Measurements from ENCODE around the gene CEP192.
A peak's percentile ranks its signal among the peaks of the same experiment; 100 is the strongest.

Gene CEP192

DNA sequence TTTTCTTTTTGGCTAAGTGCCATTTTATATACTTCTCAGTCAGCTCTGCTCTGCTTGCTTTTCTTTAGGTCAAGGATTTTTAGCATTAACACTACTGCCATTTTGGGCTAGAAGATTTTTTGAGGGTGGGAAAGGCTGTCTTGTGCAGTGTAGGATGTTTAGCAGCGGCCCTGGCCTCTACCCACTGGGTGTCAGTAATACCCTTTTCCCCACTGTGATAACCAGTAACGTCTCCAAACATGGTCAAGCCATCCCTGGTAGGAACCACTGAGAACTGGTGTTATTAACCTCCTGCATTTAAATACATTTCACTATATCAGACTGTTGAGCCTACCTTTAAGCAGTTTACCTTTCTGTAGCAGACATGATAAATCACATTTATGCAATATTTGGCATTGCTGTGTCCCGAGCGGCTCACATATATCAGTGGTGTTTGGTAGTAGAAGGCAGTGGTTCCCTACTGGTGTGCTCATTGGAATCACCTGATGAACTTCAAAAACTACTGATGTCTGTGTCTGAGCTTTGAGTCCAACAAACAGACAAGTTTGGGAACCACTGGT is 70.5 kb downstream of the CEP192 start:
- no peak overlapping the region for H3K4me3 ChIP-seq (replicated peaks; ENCODE audit: insufficient read depth, low read length)
- TF ChIP-seq POLR2AphosphoS5 (IDR thresholded peaks at IDR 0.05; ENCODE audit: low read depth) (no peak), SPI1 (IDR thresholded peaks at IDR 0.05; ENCODE audit: borderline replicate concordance, low read depth) (no peak), GABPA (IDR thresholded peaks at IDR 0.05; ENCODE audit: low read depth) (no peak)
- TF ChIP-seq, protein P1, sequence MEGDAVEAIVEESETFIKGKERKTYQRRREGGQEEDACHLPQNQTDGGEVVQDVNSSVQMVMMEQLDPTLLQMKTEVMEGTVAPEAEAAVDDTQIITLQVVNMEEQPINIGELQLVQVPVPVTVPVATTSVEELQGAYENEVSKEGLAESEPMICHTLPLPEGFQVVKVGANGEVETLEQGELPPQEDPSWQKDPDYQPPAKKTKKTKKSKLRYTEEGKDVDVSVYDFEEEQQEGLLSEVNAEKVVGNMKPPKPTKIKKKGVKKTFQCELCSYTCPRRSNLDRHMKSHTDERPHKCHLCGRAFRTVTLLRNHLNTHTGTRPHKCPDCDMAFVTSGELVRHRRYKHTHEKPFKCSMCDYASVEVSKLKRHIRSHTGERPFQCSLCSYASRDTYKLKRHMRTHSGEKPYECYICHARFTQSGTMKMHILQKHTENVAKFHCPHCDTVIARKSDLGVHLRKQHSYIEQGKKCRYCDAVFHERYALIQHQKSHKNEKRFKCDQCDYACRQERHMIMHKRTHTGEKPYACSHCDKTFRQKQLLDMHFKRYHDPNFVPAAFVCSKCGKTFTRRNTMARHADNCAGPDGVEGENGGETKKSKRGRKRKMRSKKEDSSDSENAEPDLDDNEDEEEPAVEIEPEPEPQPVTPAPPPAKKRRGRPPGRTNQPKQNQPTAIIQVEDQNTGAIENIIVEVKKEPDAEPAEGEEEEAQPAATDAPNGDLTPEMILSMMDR (IDR thresholded peaks at IDR 0.05; ENCODE audit: insufficient read depth, low read length) = no peak
- TF ChIP-seq, protein P2, sequence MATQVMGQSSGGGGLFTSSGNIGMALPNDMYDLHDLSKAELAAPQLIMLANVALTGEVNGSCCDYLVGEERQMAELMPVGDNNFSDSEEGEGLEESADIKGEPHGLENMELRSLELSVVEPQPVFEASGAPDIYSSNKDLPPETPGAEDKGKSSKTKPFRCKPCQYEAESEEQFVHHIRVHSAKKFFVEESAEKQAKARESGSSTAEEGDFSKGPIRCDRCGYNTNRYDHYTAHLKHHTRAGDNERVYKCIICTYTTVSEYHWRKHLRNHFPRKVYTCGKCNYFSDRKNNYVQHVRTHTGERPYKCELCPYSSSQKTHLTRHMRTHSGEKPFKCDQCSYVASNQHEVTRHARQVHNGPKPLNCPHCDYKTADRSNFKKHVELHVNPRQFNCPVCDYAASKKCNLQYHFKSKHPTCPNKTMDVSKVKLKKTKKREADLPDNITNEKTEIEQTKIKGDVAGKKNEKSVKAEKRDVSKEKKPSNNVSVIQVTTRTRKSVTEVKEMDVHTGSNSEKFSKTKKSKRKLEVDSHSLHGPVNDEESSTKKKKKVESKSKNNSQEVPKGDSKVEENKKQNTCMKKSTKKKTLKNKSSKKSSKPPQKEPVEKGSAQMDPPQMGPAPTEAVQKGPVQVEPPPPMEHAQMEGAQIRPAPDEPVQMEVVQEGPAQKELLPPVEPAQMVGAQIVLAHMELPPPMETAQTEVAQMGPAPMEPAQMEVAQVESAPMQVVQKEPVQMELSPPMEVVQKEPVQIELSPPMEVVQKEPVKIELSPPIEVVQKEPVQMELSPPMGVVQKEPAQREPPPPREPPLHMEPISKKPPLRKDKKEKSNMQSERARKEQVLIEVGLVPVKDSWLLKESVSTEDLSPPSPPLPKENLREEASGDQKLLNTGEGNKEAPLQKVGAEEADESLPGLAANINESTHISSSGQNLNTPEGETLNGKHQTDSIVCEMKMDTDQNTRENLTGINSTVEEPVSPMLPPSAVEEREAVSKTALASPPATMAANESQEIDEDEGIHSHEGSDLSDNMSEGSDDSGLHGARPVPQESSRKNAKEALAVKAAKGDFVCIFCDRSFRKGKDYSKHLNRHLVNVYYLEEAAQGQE (IDR thresholded peaks at IDR 0.05; ENCODE audit: insufficient replicate concordance, low read depth) = no peak
- no peak overlapping the region for H3K27ac ChIP-seq (replicated peaks)
- DNase-seq (ENCODE audit: low read depth in 1 of 2, low spot score in 1 of 2) = no peak
- no peaks in the 10 kb centered on the region for H3K27me3 ChIP-seq (ENCODE audit: insufficient read depth, poor library complexity, severe bottlenecking)

DNA sequence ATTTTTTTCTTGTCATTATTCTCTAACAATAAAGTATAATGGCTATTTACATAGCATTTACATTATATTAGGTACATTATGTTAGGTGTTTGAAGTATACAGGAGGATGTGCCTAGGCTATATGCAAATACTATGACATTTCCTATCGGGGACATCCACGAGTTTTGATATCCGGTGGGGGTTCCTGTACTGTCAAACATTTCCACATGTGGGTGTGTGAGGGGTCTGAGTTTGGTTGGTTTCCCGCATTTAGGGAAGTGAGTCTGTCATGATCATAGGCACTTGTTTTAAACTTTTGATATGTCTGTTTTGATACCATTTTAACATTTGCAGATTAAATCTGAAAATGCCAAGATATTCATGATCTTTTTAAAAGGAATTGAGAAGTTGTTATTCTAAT is 76.0 kb downstream of the CEP192 start:
- Histone ChIP-seq H3K27ac (replicated peaks) (no peak overlapping the region), H3K4me3 (replicated peaks; ENCODE audit: insufficient read depth, low read length) (no peak overlapping the region), H3K27me3 (ENCODE audit: insufficient read depth, poor library complexity, severe bottlenecking) (no peaks in the 10 kb centered on the region)
- peak in 1 of 2 experiments; percentile 24 for DNase-seq (ENCODE audit: low read depth in 1 of 2, low spot score in 1 of 2)
- peak; percentile 73 for TF ChIP-seq SPI1 (IDR thresholded peaks at IDR 0.05; ENCODE audit: borderline replicate concordance, low read depth)
- TF ChIP-seq, protein P1 (IDR thresholded peaks at IDR 0.05; ENCODE audit: insufficient read depth, low read length) = no peak

DNA sequence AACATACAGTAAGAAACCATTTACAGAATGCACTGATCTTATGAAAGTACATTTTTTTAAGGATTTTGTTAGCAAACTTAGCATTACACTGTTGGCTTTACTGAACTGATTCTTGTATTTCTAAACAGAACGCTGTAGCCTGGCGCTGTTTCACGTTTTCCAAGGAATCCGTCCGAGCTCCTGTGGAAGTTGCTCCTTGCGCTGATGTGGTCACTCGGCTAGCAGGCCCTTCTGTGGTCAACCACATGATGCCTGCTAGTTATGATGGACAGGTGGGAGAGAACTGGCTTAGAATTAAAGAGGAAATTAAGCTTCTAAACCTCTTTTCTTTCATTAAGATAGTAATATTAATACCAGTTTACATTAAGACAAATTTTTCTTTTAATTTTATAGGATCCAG is 76.8 kb downstream of the CEP192 start:
- Histone ChIP-seq H3K27me3 (ENCODE audit: insufficient read depth, poor library complexity, severe bottlenecking) (no peaks in the 10 kb centered on the region), H3K4me3 (replicated peaks; ENCODE audit: insufficient read depth, low read length) (no peak overlapping the region), H3K27ac (replicated peaks) (no peak overlapping the region)
- no peak for TF ChIP-seq GABPA (IDR thresholded peaks at IDR 0.05; ENCODE audit: low read depth)
- TF ChIP-seq, protein P2 (IDR thresholded peaks at IDR 0.05; ENCODE audit: insufficient replicate concordance, low read depth) = no peak
- TF ChIP-seq, protein P1 (IDR thresholded peaks at IDR 0.05; ENCODE audit: insufficient read depth, low read length) = no peak
- TF ChIP-seq POLR2AphosphoS5 (IDR thresholded peaks at IDR 0.05; ENCODE audit: low read depth) = no peak
- TF ChIP-seq SPI1 (IDR thresholded peaks at IDR 0.05; ENCODE audit: borderline replicate concordance, low read depth) = no peak
- no peak for DNase-seq (ENCODE audit: low read depth in 1 of 2, low spot score in 1 of 2)

DNA sequence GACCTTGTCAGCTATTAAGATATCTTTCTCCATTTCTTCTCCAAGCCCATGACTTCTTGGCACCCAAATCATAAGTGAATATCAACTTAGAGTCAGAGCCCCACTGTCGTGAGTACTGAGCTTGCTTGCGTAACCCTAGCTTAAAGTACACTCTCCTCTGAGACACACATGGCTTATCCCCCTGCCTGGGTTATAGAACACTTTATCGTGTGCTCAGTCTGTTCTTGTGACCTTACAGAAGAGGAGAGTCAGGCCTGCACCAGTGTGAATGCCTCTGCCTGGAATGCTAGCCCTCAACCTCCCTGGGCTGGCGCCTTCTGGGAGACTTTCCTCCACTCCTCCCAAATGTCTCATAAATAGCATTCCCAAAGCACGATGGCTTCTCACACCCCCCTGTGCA is 79.3 kb downstream of the CEP192 start:
- Histone ChIP-seq H3K27ac (replicated peaks) (no peak overlapping the region), H3K4me3 (replicated peaks; ENCODE audit: insufficient read depth, low read length) (no peak overlapping the region), H3K27me3 (ENCODE audit: insufficient read depth, poor library complexity, severe bottlenecking) (no peaks in the 10 kb centered on the region)
- no peak for TF ChIP-seq GABPA (IDR thresholded peaks at IDR 0.05; ENCODE audit: low read depth)
- TF ChIP-seq, protein P2 (IDR thresholded peaks at IDR 0.05; ENCODE audit: insufficient replicate concordance, low read depth) = no peak
- no peak for TF ChIP-seq SPI1 (IDR thresholded peaks at IDR 0.05; ENCODE audit: borderline replicate concordance, low read depth)
- TF ChIP-seq POLR2AphosphoS5 (IDR thresholded peaks at IDR 0.05; ENCODE audit: low read depth) = no peak
- TF ChIP-seq, protein P1 (IDR thresholded peaks at IDR 0.05; ENCODE audit: insufficient read depth, low read length) = no peak
- DNase-seq (ENCODE audit: low read depth in 1 of 2, low spot score in 1 of 2) = no peak

Measured in HL-60 (cell line).